ENCODE measurements around the gene DCXR.

DNA sequence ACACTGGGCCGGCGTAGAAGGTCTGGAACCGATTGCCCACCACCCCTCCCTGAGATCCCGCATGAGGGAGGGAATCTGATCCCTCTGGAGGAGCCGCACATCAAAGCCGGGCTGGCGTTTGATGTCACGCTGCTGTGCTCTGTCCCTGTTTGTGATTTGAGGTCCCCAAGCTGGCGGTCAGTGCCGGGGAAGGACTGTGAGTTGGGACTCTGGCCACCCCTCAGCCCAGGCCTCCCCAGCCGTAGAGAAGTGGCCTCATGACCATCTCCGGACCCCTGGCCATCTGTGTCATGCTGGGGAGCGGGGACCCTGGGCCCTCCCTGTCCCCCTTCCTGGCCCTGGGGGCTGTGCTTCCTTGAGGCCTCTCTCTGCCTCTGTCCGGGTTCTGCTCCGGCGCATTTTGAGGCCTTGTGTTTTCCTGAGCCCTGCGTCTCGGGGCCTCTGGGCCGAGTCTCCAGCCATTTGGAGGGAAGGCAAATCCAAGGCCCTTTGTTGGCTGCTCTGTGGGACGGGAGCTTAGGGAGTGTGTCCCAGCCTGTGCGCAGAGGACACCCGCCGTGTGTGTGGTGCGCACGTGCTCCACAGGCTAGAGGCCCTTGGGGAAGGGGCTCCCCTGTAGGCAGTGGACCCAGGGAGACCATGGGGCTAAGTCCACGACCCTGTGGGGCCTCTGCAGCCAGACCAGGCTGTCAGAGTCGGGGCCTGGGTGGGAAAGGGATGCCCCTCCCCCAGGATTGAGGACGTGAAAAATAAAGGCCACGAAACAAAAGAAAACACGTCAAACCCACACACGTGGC lies 45.0 kb downstream of the DCXR start:
- no peak for TF ChIP-seq POLR2A (IDR thresholded peaks at IDR 0.05; ENCODE audit: low read length)
- no peak for TF ChIP-seq GATA1 (IDR thresholded peaks at IDR 0.05; ENCODE audit: low read depth, low read length)
